ENCODE data around the gene KCTD5.
"Not testable (repeated sequence)": the region's sequence is repeated elsewhere in the genome, so short reads cannot be mapped to it uniquely, and the experiment has no call there.

DNA sequence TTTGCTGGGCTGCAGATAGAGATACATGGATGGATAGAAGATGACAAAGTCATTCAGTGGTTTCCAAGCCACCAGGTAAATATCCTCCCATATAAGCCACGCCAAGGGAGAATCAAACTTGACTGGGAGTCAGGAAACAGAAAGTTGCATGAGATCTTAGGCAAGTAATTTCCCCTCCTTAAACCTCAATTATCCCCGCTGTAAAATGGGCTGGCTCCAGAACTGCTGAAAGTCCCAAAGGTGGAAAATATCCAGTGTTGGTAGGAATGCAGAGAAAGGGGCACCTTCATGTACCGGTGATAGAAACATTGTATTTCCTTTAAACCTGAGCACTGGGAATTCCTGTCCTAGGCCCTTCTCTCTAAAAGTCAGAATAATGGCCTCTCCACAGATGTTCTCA, 5.4 kb upstream of the KCTD5 start:
- TF ChIP-seq, protein P1, sequence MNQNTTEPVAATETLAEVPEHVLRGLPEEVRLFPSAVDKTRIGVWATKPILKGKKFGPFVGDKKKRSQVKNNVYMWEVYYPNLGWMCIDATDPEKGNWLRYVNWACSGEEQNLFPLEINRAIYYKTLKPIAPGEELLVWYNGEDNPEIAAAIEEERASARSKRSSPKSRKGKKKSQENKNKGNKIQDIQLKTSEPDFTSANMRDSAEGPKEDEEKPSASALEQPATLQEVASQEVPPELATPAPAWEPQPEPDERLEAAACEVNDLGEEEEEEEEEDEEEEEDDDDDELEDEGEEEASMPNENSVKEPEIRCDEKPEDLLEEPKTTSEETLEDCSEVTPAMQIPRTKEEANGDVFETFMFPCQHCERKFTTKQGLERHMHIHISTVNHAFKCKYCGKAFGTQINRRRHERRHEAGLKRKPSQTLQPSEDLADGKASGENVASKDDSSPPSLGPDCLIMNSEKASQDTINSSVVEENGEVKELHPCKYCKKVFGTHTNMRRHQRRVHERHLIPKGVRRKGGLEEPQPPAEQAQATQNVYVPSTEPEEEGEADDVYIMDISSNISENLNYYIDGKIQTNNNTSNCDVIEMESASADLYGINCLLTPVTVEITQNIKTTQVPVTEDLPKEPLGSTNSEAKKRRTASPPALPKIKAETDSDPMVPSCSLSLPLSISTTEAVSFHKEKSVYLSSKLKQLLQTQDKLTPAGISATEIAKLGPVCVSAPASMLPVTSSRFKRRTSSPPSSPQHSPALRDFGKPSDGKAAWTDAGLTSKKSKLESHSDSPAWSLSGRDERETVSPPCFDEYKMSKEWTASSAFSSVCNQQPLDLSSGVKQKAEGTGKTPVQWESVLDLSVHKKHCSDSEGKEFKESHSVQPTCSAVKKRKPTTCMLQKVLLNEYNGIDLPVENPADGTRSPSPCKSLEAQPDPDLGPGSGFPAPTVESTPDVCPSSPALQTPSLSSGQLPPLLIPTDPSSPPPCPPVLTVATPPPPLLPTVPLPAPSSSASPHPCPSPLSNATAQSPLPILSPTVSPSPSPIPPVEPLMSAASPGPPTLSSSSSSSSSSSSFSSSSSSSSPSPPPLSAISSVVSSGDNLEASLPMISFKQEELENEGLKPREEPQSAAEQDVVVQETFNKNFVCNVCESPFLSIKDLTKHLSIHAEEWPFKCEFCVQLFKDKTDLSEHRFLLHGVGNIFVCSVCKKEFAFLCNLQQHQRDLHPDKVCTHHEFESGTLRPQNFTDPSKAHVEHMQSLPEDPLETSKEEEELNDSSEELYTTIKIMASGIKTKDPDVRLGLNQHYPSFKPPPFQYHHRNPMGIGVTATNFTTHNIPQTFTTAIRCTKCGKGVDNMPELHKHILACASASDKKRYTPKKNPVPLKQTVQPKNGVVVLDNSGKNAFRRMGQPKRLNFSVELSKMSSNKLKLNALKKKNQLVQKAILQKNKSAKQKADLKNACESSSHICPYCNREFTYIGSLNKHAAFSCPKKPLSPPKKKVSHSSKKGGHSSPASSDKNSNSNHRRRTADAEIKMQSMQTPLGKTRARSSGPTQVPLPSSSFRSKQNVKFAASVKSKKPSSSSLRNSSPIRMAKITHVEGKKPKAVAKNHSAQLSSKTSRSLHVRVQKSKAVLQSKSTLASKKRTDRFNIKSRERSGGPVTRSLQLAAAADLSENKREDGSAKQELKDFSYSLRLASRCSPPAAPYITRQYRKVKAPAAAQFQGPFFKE (tag by site-specific recombination; IDR thresholded peaks at IDR 0.05; ENCODE audit: borderline replicate concordance), result not testable (repeated sequence)
- TF ChIP-seq SP2 (tag by site-specific recombination; IDR thresholded peaks at IDR 0.05); ZBTB26 (tag by site-specific recombination; optimal IDR thresholded peaks at IDR 0.05): not testable (repeated sequence)
- TF ChIP-seq, protein P2, sequence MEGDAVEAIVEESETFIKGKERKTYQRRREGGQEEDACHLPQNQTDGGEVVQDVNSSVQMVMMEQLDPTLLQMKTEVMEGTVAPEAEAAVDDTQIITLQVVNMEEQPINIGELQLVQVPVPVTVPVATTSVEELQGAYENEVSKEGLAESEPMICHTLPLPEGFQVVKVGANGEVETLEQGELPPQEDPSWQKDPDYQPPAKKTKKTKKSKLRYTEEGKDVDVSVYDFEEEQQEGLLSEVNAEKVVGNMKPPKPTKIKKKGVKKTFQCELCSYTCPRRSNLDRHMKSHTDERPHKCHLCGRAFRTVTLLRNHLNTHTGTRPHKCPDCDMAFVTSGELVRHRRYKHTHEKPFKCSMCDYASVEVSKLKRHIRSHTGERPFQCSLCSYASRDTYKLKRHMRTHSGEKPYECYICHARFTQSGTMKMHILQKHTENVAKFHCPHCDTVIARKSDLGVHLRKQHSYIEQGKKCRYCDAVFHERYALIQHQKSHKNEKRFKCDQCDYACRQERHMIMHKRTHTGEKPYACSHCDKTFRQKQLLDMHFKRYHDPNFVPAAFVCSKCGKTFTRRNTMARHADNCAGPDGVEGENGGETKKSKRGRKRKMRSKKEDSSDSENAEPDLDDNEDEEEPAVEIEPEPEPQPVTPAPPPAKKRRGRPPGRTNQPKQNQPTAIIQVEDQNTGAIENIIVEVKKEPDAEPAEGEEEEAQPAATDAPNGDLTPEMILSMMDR (tag by site-specific recombination; IDR thresholded peaks at IDR 0.05), result not testable (repeated sequence)
